GM12874 (cell line): Measurements from ENCODE around the gene SLC1A7.

ENCODE experiments used
- TF ChIP-seq, protein P1 (sequence below): IDR thresholded peaks from 2 replicates; pipeline ENCODE4 v1.5.1; 2011; ENCODE audit warnings: low read depth, mild to moderate bottlenecking, control low read depth, low read length, moderate library complexity; ENCODE audit not compliant: insufficient read depth

SLC1A7 gene

DNA sequence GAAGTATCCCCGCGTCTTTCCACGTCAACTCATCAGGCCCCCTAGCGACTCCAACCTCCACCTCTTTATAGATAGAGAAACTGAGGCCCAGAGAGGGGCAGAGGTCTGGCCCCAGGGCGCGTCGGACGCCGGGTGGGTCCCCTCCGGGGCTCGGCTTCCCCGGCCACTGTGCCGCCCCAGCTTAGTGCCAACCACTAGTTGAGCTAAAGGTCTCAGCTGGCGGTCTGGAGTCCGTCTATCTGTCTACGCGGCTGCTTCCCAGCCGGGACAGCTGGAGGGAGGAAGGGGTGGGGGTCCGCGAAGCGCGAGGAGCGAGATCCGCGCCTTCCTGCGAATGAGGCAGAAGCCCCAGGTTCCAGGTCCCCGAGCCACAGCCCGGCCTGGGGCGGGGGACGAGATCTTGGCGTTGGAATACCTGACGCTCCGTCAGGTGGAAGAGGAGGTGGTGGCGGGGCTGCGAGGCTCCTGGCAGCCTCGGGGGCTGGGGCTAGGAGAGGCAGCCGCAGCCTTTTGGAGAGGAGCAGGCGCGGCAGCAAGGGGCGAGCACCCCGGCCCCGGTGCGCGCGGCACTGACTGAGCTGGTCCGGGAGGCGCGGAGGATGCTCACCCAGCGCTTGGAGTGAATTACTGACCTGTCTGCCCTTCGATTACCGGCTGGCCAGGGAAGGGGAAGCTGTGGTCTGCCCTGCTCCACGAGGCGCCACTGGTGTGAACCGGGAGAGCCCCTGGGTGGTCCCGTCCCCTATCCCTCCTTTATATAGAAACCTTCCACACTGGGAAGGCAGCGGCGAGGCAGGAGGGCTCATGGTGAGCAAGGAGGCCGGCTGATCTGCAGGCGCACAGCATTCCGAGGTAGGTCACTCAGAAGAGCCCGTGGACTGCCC lies 79.5 kb downstream of the SLC1A7 start:
- TF ChIP-seq, protein P1, sequence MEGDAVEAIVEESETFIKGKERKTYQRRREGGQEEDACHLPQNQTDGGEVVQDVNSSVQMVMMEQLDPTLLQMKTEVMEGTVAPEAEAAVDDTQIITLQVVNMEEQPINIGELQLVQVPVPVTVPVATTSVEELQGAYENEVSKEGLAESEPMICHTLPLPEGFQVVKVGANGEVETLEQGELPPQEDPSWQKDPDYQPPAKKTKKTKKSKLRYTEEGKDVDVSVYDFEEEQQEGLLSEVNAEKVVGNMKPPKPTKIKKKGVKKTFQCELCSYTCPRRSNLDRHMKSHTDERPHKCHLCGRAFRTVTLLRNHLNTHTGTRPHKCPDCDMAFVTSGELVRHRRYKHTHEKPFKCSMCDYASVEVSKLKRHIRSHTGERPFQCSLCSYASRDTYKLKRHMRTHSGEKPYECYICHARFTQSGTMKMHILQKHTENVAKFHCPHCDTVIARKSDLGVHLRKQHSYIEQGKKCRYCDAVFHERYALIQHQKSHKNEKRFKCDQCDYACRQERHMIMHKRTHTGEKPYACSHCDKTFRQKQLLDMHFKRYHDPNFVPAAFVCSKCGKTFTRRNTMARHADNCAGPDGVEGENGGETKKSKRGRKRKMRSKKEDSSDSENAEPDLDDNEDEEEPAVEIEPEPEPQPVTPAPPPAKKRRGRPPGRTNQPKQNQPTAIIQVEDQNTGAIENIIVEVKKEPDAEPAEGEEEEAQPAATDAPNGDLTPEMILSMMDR: no peak

DNA sequence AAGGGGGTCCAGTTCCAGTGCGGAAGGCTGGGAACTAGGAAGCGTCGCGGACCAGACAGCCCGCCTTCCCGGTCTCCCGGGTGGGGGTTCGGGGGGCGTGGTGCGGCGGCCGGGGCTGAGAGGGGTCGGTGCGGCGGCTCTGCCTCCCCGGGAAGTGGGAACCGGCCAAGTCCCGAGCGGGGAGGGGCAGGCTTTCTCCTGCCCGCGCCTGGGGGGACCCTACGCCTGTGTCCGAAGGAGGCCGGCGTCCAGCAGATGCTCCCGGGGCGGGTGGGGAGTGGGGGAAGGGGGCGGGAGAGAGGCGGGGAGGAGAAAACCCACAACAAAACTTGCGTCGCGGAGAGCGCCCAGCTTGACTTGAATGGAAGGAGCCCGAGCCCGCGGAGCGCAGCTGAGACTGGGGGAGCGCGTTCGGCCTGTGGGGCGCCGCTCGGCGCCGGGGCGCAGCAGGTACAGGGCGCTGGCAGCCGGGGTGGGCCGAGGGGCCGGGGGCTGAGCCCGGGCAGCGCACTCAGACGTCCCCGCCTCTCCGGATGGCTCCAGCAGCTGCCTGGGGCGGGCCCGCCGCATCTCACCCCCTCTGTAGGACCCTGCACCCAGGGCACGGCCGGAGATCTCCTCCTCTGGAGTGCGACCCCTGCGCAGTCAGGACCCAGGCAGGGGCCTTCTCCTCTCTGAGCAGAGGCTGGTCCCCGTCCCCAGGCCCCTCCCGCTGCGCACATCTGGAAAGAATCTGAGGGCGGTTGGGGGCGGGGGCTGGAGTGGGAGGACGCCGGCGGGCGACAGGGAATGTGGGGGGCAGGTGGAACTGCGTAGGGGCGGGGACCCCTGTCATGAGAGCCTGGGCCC lies 80.4 kb downstream of the SLC1A7 start, which contains the start of gene PODN:
TSS of gene PODN (plus strand) at position 355 of the 849 bp plus-strand sequence. CDS start 7,643 bp downstream, outside the sequence.
- TF ChIP-seq, protein P1: no peak

DNA sequence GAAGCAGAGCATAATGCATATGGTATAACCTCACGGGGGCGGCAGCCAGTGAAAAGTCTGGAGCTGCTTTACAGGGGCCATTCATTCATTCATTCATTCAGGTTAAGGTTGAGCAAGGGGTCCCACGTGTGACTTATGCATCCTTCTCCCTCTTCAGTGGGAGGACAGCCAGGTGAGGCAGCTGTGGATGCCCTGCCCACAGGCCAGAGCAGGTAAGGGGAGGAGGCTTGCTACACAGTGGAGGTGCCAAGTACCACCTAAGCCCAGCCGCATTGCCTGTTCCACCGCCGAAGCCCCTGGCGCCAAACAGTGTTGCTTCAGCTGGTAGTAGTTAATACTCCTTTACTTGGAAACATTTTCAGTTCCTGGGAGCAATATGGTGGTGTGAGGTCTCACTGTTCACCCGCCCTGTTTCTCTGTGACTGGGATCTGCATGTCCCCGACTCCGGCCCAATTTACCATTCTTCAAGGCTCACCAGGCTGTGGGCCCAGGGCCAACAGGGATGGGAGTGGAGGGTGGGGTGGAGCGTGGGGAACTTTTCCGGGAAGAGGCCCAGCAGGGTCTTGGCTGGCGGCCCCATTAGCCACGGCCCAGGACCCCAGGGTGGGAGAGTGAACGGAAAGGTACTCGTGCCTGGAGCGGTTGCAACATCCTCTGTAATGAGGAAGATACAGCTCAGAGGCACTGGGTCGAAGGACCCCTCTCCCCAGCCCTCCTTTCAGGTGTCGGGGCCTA lies 81.1 kb downstream of the SLC1A7 start:
- TF ChIP-seq, protein P1: no peak

DNA sequence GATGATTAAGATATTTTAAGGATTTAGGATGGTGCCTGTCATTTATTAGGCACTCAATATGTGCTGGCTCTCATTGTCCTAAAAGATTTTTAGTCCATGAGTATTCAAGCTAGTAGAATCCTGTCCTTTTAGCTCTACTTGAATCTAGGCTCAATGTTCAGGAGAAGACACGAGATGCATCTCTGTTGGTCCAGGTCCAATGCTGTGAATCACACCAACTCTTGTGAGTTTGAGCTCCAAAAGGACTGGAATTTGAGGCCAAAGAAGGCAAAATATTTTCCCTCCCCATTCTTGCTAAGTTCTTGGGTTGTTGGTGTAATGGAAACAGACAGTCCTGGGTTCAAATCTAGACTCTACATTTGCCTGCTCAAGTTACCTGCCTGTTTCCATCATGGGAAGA lies 81.9 kb downstream of the SLC1A7 start:
- TF ChIP-seq, protein P1: no peak

DNA sequence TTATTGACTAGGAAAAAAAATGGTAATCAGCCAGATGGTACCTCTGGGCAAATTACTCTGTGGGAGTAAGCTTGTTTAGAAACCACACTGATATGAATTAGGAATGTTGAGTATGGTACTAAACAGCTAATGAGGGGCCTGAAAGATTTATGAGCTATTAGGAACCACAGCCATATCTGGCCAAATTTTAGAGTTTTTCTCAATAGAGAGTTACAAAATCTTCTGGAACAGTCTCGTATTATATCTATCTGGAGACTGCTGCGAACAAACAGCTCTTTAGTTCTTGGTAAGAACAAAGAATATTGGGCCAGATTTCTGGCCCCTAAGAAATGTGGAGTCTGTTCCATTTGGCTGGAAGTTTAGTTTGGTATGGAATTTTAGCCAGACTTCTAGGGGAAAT lies 85.3 kb downstream of the SLC1A7 start:
- TF ChIP-seq, protein P1: no peak

DNA sequence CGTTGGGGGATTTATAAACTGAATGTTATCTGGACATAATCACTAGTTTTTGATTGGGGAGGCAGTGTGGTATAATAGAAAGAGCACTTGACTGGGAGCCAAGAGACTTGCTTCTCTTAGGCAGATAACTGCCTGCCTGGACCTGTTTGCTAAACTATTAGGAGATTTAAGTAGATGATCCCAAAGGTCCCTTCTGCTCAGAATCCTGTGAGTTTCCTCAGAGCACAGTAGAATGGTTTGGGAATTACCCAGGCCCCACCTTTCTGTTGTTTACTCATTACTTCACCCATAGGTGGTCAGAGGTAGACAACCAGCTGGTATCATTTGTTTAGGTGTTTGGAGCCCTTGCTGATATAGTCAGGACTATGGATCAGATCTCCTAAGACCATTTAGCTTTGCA lies 90.8 kb downstream of the SLC1A7 start:
- TF ChIP-seq, protein P1: no peak
